Transverse colon (tissue), 4 donors: Measurements from ENCODE around the gene NR1D1.

ENCODE experiments used
- CTCF ChIP-seq, 5 experiments: fragments of 200-600 bp in 3 of 5; fragments of 450-650 bp in 2 of 5; sonication (generic) in 3 of 5; IDR thresholded peaks; 1 replicate in 2 of 5; 2 replicates in 3 of 5; pipeline ENCODE4 v1.5.1; 2016 to 2017; ENCODE audit warnings: antibody characterized with exemption in 5 of 5, inconsistent platforms in 3 of 5, mild to moderate bottlenecking in 2 of 5, moderate library complexity in 1 of 5
- EP300 ChIP-seq: sonication (generic); formaldehyde crosslinking; IDR thresholded peaks from one replicate; pipeline ENCODE4 v1.6.1; 2017; ENCODE audit warnings: antibody characterized with exemption, low read depth
- POLR2A ChIP-seq: fragments of 450-650 bp; IDR thresholded peaks from one replicate; pipeline ENCODE4 v1.6.1; 2016; ENCODE audit warnings: antibody characterized with exemption, mild to moderate bottlenecking, moderate library complexity
- POLR2AphosphoS5 ChIP-seq, 3 donors: sonication (generic); formaldehyde crosslinking; IDR thresholded peaks; one replicate each; pipeline ENCODE4 v1.6.1; 2016; ENCODE audit warnings: antibody characterized with exemption in 3 of 3

- TF ChIP-seq CTCF (IDR thresholded peaks at IDR 0.05) = no peak
- no peak for TF ChIP-seq POLR2AphosphoS5 (IDR thresholded peaks at IDR 0.05)
- TF ChIP-seq POLR2A = no peak
- no peak for TF ChIP-seq EP300
These were observed 4.5 kb upstream of the NR1D1 start for GRCh38 chr17:40104594-40105486.
